Measurements from ENCODE around the gene MAPRE3. TPM values are rescaled to one million over a fixed set of nuclear protein-coding genes. Genes with fewer than 3 reads are reported as not detected.
"Not testable (repeated sequence)": the region's sequence is repeated elsewhere in the genome, so short reads cannot be mapped to it uniquely, and the experiment has no call there.

The MAPRE3 gene
- total and polyA plus RNA-seq, 7 experiments from 2014 or later: 1.8 to 6.0 (median 3.2) TPM

GRCh38 chr2:27073782-27074181 lies 103.3 kb downstream of the MAPRE3 start:
- Mint-ChIP-seq H3K9me3 (no peaks in the 10 kb centered on the region), H3K4me1 (peaks cover 50 to 77% (median 73%) of the 10 kb centered on the region in 7 donors), H3K27me3 (no peaks in the 10 kb centered on the region), H3K36me3 (peaks cover 0 to 13% (median 6%) of the 10 kb centered on the region in 5 donors), H3K27ac (peak overlapping the region; percentile 31 to 90 (median 62)), H3K4me3 (peak overlapping the region in 6 of 10 donors; percentile 5 to 56 (median 30))
- no peak for ATAC-seq
- Histone ChIP-seq H3K27me3 (ENCODE audit: control insufficient read depth in 2 of 2, insufficient read depth in 2 of 2, low read length in 2 of 2) (no peaks in the 10 kb centered on the region), H3K4me3 (ENCODE audit: low read length) (no peak overlapping the region), H3K4me1 (ENCODE audit: control insufficient read depth in 2 of 2, insufficient read depth in 2 of 2, low read length in 2 of 2) (peaks cover 29 to 40% of the 10 kb centered on the region in 2 donors), H3K36me3 (ENCODE audit: control insufficient read depth in 2 of 3, insufficient read depth in 3 of 3, low read length in 3 of 3) (peaks cover 0 to 22% (median 0%) of the 10 kb centered on the region in 3 experiments), H3K27ac (ENCODE audit: low read depth, low read length) (peak overlapping the region; percentile 11), H3K9me3 (ENCODE audit: control insufficient read depth in 2 of 3, low read length in 3 of 3) (no peaks in the 10 kb centered on the region)
- no peak for DNase-seq
- intact Hi-C loops (cut with micrococcal nuclease): loop anchor here (5.0 to 10.0 kb wide), 5 partner anchors 284 to 1681 kb away; partner anchors contain the start of genes PPP1CB (in 2 of the 2), ASXL2 (in 1 of the 2), CCDC121 (in 1 of the 2) and GPN1 (in 1 of the 2)
- POLR2A ChIA-PET: interaction anchor here (0.7 to 11.3 kb wide), 3 partner anchors 11 to 36 kb away, joined by 4 to 216 read pairs (median 134); partner anchors contain the start of genes AGBL5 and KHK
- CTCF ChIA-PET: interaction anchor here (1.1 to 2.3 kb wide), 2 partner anchors 14 to 23 kb away, joined by 4 to 6 read pairs; partner anchors contain the start of genes AGBL5 and KHK

DNA sequence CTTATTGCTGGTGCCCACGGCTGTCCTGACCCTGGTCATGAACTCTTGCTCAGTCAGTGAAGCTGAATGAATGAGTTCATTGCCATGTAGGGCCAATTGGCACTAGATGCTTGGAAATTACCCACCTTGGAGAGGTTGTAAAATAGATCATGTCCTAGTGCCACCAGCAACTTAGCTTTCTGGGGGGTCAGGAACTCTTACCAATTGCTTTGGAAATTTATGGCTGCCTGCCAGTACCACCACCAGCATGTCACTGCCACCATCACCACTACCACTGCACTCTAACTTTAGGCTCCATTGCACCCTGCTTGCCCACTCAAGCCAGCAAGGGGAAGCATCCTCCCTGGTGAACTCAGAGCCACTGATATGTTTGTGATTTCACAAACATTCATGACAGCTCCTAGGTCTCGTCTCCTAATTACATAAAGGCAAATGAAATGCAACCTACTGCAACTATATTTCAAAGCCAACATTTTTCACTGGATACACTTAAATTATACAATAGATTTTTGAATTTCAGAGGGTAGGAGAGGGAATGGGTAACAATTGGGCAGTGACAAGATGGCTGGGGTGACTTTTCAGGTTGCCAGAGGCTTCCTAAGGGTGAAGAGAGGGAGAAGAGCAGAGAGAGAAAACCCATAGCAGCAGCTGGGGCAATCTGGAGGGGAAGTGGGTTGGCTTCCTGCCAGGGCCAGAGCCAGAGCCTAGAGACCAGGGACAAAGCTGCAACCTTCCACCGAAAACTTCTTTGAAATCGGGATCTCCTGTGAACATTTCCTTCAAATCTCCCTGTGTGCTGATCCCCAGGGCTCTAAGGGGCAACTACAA lies 104.5 kb downstream of the MAPRE3 start:
- H3K27me3 Mint-ChIP-seq: no peaks in the 10 kb centered on the region
- peaks cover 39 to 66% (median 62%) of the 10 kb centered on the region in 7 donors for H3K4me1 Mint-ChIP-seq

GRCh38 chr2:27075566-27075871 lies 105.1 kb downstream of the MAPRE3 start:
- H3K9me3 Mint-ChIP-seq; H3K36me3 Mint-ChIP-seq; DNase-seq; H3K27me3 Mint-ChIP-seq; H3K9me3 ChIP-seq (ENCODE audit: control insufficient read depth in 2 of 3, low read length in 3 of 3); H3K36me3 ChIP-seq (ENCODE audit: control insufficient read depth in 2 of 3, insufficient read depth in 3 of 3, low read length in 3 of 3); H3K27me3 ChIP-seq (ENCODE audit: control insufficient read depth in 2 of 2, insufficient read depth in 2 of 2, low read length in 2 of 2); CTCF ChIA-PET; ATAC-seq; H3K4me3 ChIP-seq (ENCODE audit: low read length): not testable (repeated sequence)
- Mint-ChIP-seq H3K4me1 (peaks cover 33 to 64% (median 60%) of the 10 kb centered on the region in 7 donors), H3K27ac (peak overlapping the region; percentile 63 to 95 (median 82)), H3K4me3 (peak overlapping the region; percentile 48 to 84 (median 62))
- Histone ChIP-seq H3K4me1 (ENCODE audit: control insufficient read depth in 2 of 2, insufficient read depth in 2 of 2, low read length in 2 of 2) (peaks cover 19 to 24% of the 10 kb centered on the region in 2 donors), H3K27ac (ENCODE audit: low read depth, low read length) (peak overlapping the region; percentile 44)
- intact Hi-C loops (cut with micrococcal nuclease): loop anchor here (1.0 to 10.0 kb wide), 3 partner anchors 24 to 1679 kb away; partner anchors contain the start of genes AGBL5 (in 1 of the 2), CCDC121 (in 1 of the 2), GPN1 (in 1 of the 2) and PPP1CB (in 1 of the 2)
- POLR2A ChIA-PET: interaction anchor here (6.1 to 11.3 kb wide), 2 partner anchors 10 to 23 kb away, joined by 134 to 216 read pairs; partner anchors contain the start of genes AGBL5 and KHK

More for the DNA sequence above, 104.5 kb downstream of the MAPRE3 start:
- CTCF ChIA-PET: interaction anchor here (0.8 to 2.3 kb wide), 3 partner anchors 12 to 27 kb away, joined by 3 to 6 read pairs (median 4); partner anchors contain the start of genes AGBL5 and KHK
- POLR2A ChIA-PET: interaction anchor here (6.1 to 11.3 kb wide), 2 partner anchors 10 to 22 kb away, joined by 134 to 216 read pairs; partner anchors contain the start of genes AGBL5 and KHK
- peak overlapping the region; percentile 44 for H3K27ac ChIP-seq (ENCODE audit: low read depth, low read length)
- peaks cover 0 to 11% (median 1%) of the 10 kb centered on the region in 5 donors for H3K36me3 Mint-ChIP-seq
- no peak overlapping the region for H3K4me3 ChIP-seq (ENCODE audit: low read length)
- no peaks in the 10 kb centered on the region for H3K9me3 Mint-ChIP-seq
- DNase-seq (peak in 8 of 9 donors; percentile 47 to 69 (median 62)), ATAC-seq (no peak)
- intact Hi-C loops (cut with micrococcal nuclease): loop anchor here (1.0 to 10.0 kb wide), 6 partner anchors 24 to 1680 kb away; partner anchors contain the start of genes PPP1CB (in 2 of the 2), AGBL5 (in 1 of the 2), ASXL2 (in 1 of the 2) and CCDC121 (in 1 of the 2)
- H3K27ac Mint-ChIP-seq: peak overlapping the region; percentile 63 to 95 (median 82)
- H3K4me3 Mint-ChIP-seq: peak overlapping the region; percentile 48 to 84 (median 62)
- H3K27me3 ChIP-seq (ENCODE audit: control insufficient read depth in 2 of 2, insufficient read depth in 2 of 2, low read length in 2 of 2): no peaks in the 10 kb centered on the region
- no peaks in the 10 kb centered on the region for H3K9me3 ChIP-seq (ENCODE audit: control insufficient read depth in 2 of 3, low read length in 3 of 3)
- peaks cover 0 to 11% (median 0%) of the 10 kb centered on the region in 3 experiments for H3K36me3 ChIP-seq (ENCODE audit: control insufficient read depth in 2 of 3, insufficient read depth in 3 of 3, low read length in 3 of 3)
- H3K4me1 ChIP-seq (ENCODE audit: control insufficient read depth in 2 of 2, insufficient read depth in 2 of 2, low read length in 2 of 2): peaks cover 25 to 30% of the 10 kb centered on the region in 2 donors

DNA sequence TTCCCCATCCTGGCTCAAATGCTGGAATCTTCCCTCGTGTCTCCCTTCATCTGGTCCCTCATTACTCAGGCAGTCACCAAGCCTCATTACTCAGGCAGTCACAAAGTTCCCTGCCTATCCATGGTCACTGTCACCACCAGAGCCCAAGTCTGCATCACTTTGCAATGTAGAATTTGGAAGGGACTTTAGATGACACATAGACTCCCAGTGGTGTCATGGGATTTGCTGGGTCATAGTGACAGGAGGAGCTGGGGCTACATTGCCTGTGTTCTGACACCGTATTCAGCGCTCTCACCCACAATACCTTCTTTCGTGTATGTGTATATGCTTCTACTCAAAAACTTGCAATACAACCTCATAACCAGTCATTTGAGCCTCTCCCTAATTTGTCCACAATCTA lies 105.9 kb downstream of the MAPRE3 start:
- no peaks in the 10 kb centered on the region for H3K9me3 Mint-ChIP-seq
- H3K27me3 ChIP-seq (ENCODE audit: control insufficient read depth in 2 of 2, insufficient read depth in 2 of 2, low read length in 2 of 2): no peaks in the 10 kb centered on the region
- H3K4me1 ChIP-seq (ENCODE audit: control insufficient read depth in 2 of 2, insufficient read depth in 2 of 2, low read length in 2 of 2): peaks cover 14 to 26% of the 10 kb centered on the region in 2 donors
- no peaks in the 10 kb centered on the region for H3K27me3 Mint-ChIP-seq
- ChIA-PET CTCF (no interaction called here), POLR2A (interaction anchor here (0.6 kb wide), 1 partner anchor 32 kb away, joined by 3 read pairs; no protein-coding TSS in a partner anchor)
- peak overlapping the region in 7 of 9 donors; percentile 7 to 76 (median 60) for H3K27ac Mint-ChIP-seq
- no peaks in the 10 kb centered on the region for H3K9me3 ChIP-seq (ENCODE audit: control insufficient read depth in 2 of 3, low read length in 3 of 3)
- ATAC-seq (no peak), DNase-seq (no peak)
- no peak overlapping the region for H3K27ac ChIP-seq (ENCODE audit: low read depth, low read length)
- peak overlapping the region in 7 of 10 donors; percentile 33 to 66 (median 47) for H3K4me3 Mint-ChIP-seq
- H3K36me3 Mint-ChIP-seq: peaks cover 0 to 4% (median 0%) of the 10 kb centered on the region in 5 donors
- peaks cover 0 to 2% (median 0%) of the 10 kb centered on the region in 3 experiments for H3K36me3 ChIP-seq (ENCODE audit: control insufficient read depth in 2 of 3, insufficient read depth in 3 of 3, low read length in 3 of 3)
- H3K4me1 Mint-ChIP-seq: peaks cover 33 to 65% (median 60%) of the 10 kb centered on the region in 7 donors
- no peak overlapping the region for H3K4me3 ChIP-seq (ENCODE audit: low read length)
- intact Hi-C loops (cut with micrococcal nuclease): loop anchor here (10.0 kb wide), 2 partner anchors 548 to 1678 kb away; partner anchors contain the start of genes CCDC121 (in 1 of the 2), GPN1 (in 1 of the 2) and PPP1CB (in 1 of the 2)

Other genes with a start within 250 kb of the MAPRE3 start
- 10 to 100 TPM; 17.3 to 22.5 (median 19.9) TPM for gene SLC35F6, start 206.4 kb upstream of the MAPRE3 start, total RNA-seq
- 1 to 10 TPM; 4.7 to 6.6 TPM for gene SLC35F6, start 206.4 kb upstream of the MAPRE3 start, polyA plus RNA-seq
- 10 to 100 TPM in 1 of 5 experiments, under 1 TPM in 2, not detected in 2; 0.37 to 25.6 (median 0.73) TPM for gene CENPA, start 184.6 kb upstream of the MAPRE3 start, total RNA-seq
- gene CENPA, start 184.6 kb upstream of the MAPRE3 start, polyA plus RNA-seq: not detected
- gene DPYSL5, start 122.5 kb upstream of the MAPRE3 start, total RNA-seq: not detected
- gene DPYSL5, start 122.5 kb upstream of the MAPRE3 start, polyA plus RNA-seq: not detected
- gene TMEM214, start 62.3 kb downstream of the MAPRE3 start, total RNA-seq: 100 to 1,000 TPM in 1 of 5 experiments, 10 to 100 TPM in 4; 36.7 to 114 (median 67.5) TPM
- 10 to 100 TPM; 18.6 to 32.5 TPM for gene TMEM214, start 62.3 kb downstream of the MAPRE3 start, polyA plus RNA-seq
- 10 to 100 TPM in 4 of 5 experiments, 1 to 10 TPM in 1; 7.6 to 15.7 (median 12.4) TPM for gene AGBL5, start 81.0 kb downstream of the MAPRE3 start, total RNA-seq
- gene AGBL5, start 81.0 kb downstream of the MAPRE3 start, polyA plus RNA-seq: 10 to 100 TPM in 1 of 2 donors, 1 to 10 TPM in 1; 8.0 to 10.4 TPM
- gene OST4, start 101.0 kb downstream of the MAPRE3 start, total RNA-seq: 100 to 1,000 TPM; 241 to 398 (median 263) TPM
- gene OST4, start 101.0 kb downstream of the MAPRE3 start, polyA plus RNA-seq: 100 to 1,000 TPM; 747 to 884 TPM
- gene EMILIN1, start 108.0 kb downstream of the MAPRE3 start, total RNA-seq: 1 to 10 TPM in 1 of 5 experiments, under 1 TPM in 4; 0.35 to 1.4 (median 0.61) TPM
- 1 to 10 TPM in 1 of 2 donors, under 1 TPM in 1; 0.89 to 1.1 TPM for gene EMILIN1, start 108.0 kb downstream of the MAPRE3 start, polyA plus RNA-seq
- gene KHK, start 116.1 kb downstream of the MAPRE3 start, total RNA-seq: 10 to 100 TPM in 1 of 5 experiments, 1 to 10 TPM in 4; 5.8 to 13.8 (median 6.2) TPM
- 1 to 10 TPM; 7.6 to 8.8 TPM for gene KHK, start 116.1 kb downstream of the MAPRE3 start, polyA plus RNA-seq
- 1 to 10 TPM in 1 of 5 experiments, under 1 TPM in 3, not detected in 1; 0.34 to 3.5 (median 0.54) TPM for gene CGREF1, start 148.5 kb downstream of the MAPRE3 start, total RNA-seq
- gene CGREF1, start 148.5 kb downstream of the MAPRE3 start, polyA plus RNA-seq: under 1 TPM; 0.45 to 0.50 TPM
- 1 to 10 TPM in 3 of 5 experiments, under 1 TPM in 2; 0.53 to 2.0 (median 1.5) TPM for gene ABHD1, start 153.2 kb downstream of the MAPRE3 start, total RNA-seq
- gene ABHD1, start 153.2 kb downstream of the MAPRE3 start, polyA plus RNA-seq: under 1 TPM; 0.53 to 0.90 TPM
- 10 to 100 TPM; 25.4 to 72.3 (median 53.2) TPM for gene PREB, start 164.0 kb downstream of the MAPRE3 start, total RNA-seq
- 10 to 100 TPM; 47.0 to 71.9 TPM for gene PREB, start 164.0 kb downstream of the MAPRE3 start, polyA plus RNA-seq
- not detected for gene PRR30, start 168.8 kb downstream of the MAPRE3 start, total RNA-seq
- not detected for gene PRR30, start 168.8 kb downstream of the MAPRE3 start, polyA plus RNA-seq
- not detected for gene TCF23, start 178.4 kb downstream of the MAPRE3 start, total RNA-seq
- not detected for gene TCF23, start 178.4 kb downstream of the MAPRE3 start, polyA plus RNA-seq
- gene ATRAID, start 241.4 kb downstream of the MAPRE3 start, total RNA-seq: 100 to 1,000 TPM in 2 of 5 experiments, 10 to 100 TPM in 3; 71.0 to 113 (median 90.7) TPM
- gene ATRAID, start 241.4 kb downstream of the MAPRE3 start, polyA plus RNA-seq: 100 to 1,000 TPM; 320 to 391 TPM
- gene SLC5A6, start 241.6 kb downstream of the MAPRE3 start, total RNA-seq: 100 to 1,000 TPM in 1 of 5 experiments, 10 to 100 TPM in 4; 25.6 to 203 (median 44.3) TPM
- 10 to 100 TPM; 13.2 to 21.7 TPM for gene SLC5A6, start 241.6 kb downstream of the MAPRE3 start, polyA plus RNA-seq
- gene CAD, start 246.7 kb downstream of the MAPRE3 start, total RNA-seq: 10 to 100 TPM; 34.4 to 65.7 (median 45.4) TPM
- gene CAD, start 246.7 kb downstream of the MAPRE3 start, polyA plus RNA-seq: 10 to 100 TPM; 19.6 to 28.1 TPM

All from naive thymus-derived CD4-positive, alpha-beta T cell (primary cell).